Inflammatory macrophage treated with lipopolysaccharide for 1 hour (primary cell): ENCODE results near the gene PRKAG2.

Source experiments
- DNase-seq, 2 donors: peaks; one replicate each; pipeline ENCODE4 v3.0.0-alpha.2; 2020 to 2022

Gene PRKAG2

GRCh38 chr7:151686016-151686766, 190.7 kb downstream of the PRKAG2 start:
- DNase-seq = no peak

GRCh38 chr7:151684408-151685175, 192.3 kb downstream of the PRKAG2 start:
- no peak for DNase-seq

GRCh38 chr7:151683615-151684407, 193.1 kb downstream of the PRKAG2 start:
- no peak for DNase-seq

- DNase-seq = no peak
These were observed 193.9 kb downstream of the PRKAG2 start for GRCh38 chr7:151682831-151683614.

GRCh38 chr7:151681726-151682125, 195.2 kb downstream of the PRKAG2 start:
- DNase-seq = no peak

GRCh38 chr7:151680810-151681209, 196.1 kb downstream of the PRKAG2 start:
- DNase-seq = no peak

GRCh38 chr7:151679881-151680612, 196.9 kb downstream of the PRKAG2 start:
- DNase-seq = no peak

GRCh38 chr7:151679071-151679708, 197.7 kb downstream of the PRKAG2 start:
- DNase-seq = no peak

GRCh38 chr7:151678227-151678604, 198.7 kb downstream of the PRKAG2 start:
- DNase-seq = no peak

- no peak for DNase-seq
These were observed 199.2 kb downstream of the PRKAG2 start for GRCh38 chr7:151677581-151678226.

GRCh38 chr7:151676759-151677158, 200.2 kb downstream of the PRKAG2 start:
- no peak for DNase-seq

- DNase-seq = no peak
These were observed 201.6 kb downstream of the PRKAG2 start for GRCh38 chr7:151675196-151675920.

GRCh38 chr7:151674161-151674920, 202.6 kb downstream of the PRKAG2 start:
- DNase-seq = no peak

GRCh38 chr7:151673216-151673615, 203.7 kb downstream of the PRKAG2 start:
- no peak for DNase-seq

- no peak for DNase-seq
These were observed 204.2 kb downstream of the PRKAG2 start for GRCh38 chr7:151672716-151673115.

GRCh38 chr7:151671514-151671913, 205.4 kb downstream of the PRKAG2 start:
- no peak for DNase-seq

GRCh38 chr7:151669762-151670161, 207.2 kb downstream of the PRKAG2 start:
- DNase-seq = no peak

GRCh38 chr7:151666886-151667285, 210.0 kb downstream of the PRKAG2 start:
- DNase-seq = no peak

GRCh38 chr7:151665368-151665767, 211.5 kb downstream of the PRKAG2 start:
- DNase-seq = no peak
